Nephron progenitor cell (in vitro differentiated cells): ENCODE results near the gene RNF175.

ENCODE experiments used
- DNase-seq: peaks from one replicate; pipeline ENCODE4 v3.0.0; 2021
- H3K27ac Mint-ChIP-seq: 2 replicates; pipeline ENCODE4 v1.8.0; 2021; ENCODE audit warnings: mild to moderate bottlenecking, moderate library complexity, mixed read lengths
- H3K27me3 Mint-ChIP-seq: 2 replicates; pipeline ENCODE4 v1.8.0; 2021; ENCODE audit warnings: mild to moderate bottlenecking, low read depth, mixed read lengths; ENCODE audit not compliant: poor library complexity
- H3K36me3 Mint-ChIP-seq: 2 replicates; pipeline ENCODE4 v1.8.0; 2021; ENCODE audit warnings: low read depth, mixed read lengths
- H3K4me1 Mint-ChIP-seq: 2 replicates; pipeline ENCODE4 v1.8.0; 2021; ENCODE audit warnings: mixed read lengths
- H3K4me3 Mint-ChIP-seq: 2 replicates; pipeline ENCODE4 v1.8.0; 2021; ENCODE audit warnings: mild to moderate bottlenecking, moderate library complexity, mixed read lengths
- H3K9me3 Mint-ChIP-seq: 2 replicates; pipeline ENCODE4 v1.8.0; 2021; ENCODE audit warnings: mild to moderate bottlenecking, moderate library complexity, mixed read lengths
- TF ChIP-seq, protein P1 (sequence below): fragments of 200-600 bp; sonication (generic); IDR thresholded peaks from 2 replicates; pipeline ENCODE4 v1.5.0; 2021; ENCODE audit warnings: antibody characterized with exemption

RNF175 gene

DNA sequence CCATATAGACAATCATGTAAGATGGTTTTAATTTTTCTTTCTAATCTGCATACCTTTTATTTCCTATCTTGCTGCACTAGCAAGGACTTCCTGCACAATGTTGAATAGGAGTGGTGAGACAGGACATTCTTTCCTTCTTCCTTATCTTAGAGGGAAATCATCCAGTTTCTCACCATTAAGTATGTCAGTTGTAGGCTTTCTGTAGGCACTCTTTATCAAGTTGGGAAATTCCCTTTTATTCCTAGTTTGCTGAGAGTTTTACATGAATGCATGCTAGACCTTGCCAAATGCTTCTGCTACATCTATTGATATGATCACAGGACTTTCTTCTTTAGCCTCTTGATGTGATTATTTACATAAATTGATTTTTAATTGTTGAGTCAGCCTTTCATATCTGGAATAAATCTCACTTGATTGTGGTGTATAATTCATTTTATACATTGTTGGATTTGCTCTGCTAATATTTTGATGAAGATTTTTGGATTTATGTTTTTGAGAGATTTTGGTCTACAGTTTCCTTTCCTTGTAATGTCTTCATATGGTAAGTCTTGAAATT, 23.8 kb downstream of the RNF175 start:
- TF ChIP-seq, protein P1, sequence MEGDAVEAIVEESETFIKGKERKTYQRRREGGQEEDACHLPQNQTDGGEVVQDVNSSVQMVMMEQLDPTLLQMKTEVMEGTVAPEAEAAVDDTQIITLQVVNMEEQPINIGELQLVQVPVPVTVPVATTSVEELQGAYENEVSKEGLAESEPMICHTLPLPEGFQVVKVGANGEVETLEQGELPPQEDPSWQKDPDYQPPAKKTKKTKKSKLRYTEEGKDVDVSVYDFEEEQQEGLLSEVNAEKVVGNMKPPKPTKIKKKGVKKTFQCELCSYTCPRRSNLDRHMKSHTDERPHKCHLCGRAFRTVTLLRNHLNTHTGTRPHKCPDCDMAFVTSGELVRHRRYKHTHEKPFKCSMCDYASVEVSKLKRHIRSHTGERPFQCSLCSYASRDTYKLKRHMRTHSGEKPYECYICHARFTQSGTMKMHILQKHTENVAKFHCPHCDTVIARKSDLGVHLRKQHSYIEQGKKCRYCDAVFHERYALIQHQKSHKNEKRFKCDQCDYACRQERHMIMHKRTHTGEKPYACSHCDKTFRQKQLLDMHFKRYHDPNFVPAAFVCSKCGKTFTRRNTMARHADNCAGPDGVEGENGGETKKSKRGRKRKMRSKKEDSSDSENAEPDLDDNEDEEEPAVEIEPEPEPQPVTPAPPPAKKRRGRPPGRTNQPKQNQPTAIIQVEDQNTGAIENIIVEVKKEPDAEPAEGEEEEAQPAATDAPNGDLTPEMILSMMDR = no peak
- Mint-ChIP-seq H3K36me3 (peaks cover 13% of the 10 kb centered on the region), H3K9me3 (peaks cover 7% of the 10 kb centered on the region), H3K27ac (no peak overlapping the region), H3K4me3 (no peak overlapping the region), H3K4me1 (peaks cover 8% of the 10 kb centered on the region), H3K27me3 (no peaks in the 10 kb centered on the region)
- no peak for DNase-seq

DNA sequence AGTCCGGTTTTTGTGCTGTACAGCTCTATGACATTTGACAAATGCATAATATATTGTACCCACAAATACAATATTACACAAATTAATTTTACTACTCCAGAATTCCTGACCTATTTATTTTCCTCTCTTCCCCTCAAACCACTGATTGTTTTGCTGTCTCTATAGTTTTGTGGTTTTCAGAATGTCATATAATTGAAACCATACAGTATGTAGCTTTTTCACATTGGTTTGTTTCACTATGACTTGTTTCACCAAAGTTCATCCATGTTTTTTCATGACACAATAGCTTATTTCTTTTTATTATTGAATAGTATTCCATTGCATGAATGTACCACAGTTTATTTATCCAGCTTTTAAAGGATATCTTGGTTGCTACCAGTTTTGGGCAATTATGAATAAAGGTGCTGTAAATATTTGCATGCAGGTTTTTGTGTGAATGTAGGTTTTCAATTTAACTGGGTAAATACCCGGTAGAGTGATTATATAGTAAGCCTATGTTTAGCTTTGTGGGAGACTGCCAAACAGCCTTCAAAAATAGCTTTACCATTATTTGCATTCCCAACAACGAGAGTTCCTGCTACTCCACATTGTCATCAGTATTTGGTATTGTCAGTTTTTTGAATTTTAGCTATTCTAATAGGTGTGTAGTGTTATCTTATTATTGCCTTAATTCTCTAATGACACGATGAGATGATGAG, 25.9 kb downstream of the RNF175 start:
- H3K9me3 Mint-ChIP-seq = no peaks in the 10 kb centered on the region
- H3K4me1 Mint-ChIP-seq = peaks cover 8% of the 10 kb centered on the region
- no peak for DNase-seq
- TF ChIP-seq, protein P1 = no peak
- no peaks in the 10 kb centered on the region for H3K27me3 Mint-ChIP-seq
- no peak overlapping the region for H3K4me3 Mint-ChIP-seq
- H3K36me3 Mint-ChIP-seq = no peaks in the 10 kb centered on the region
- H3K27ac Mint-ChIP-seq = no peak overlapping the region

DNA sequence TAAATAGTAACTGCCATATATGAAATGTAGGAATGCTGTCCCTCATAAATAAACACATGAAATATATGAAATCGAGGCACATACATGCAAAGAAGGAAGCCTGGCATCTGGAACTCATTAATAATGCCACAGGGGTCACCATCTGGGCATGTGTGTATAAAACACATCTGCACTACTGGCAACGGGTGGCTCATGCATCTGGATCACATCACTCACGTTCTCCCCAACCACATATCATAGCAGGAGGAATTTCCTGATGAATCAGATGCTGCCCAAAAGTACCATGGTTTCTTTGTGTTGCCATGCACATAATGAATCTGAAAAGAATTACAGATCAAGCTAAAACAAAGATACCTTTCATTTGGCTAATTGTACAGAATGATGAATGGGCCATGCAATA, 28.6 kb downstream of the RNF175 start:
- peak overlapping the region; percentile 70 for H3K27ac Mint-ChIP-seq
- TF ChIP-seq, protein P1 = no peak
- no peak overlapping the region for H3K4me3 Mint-ChIP-seq

DNA sequence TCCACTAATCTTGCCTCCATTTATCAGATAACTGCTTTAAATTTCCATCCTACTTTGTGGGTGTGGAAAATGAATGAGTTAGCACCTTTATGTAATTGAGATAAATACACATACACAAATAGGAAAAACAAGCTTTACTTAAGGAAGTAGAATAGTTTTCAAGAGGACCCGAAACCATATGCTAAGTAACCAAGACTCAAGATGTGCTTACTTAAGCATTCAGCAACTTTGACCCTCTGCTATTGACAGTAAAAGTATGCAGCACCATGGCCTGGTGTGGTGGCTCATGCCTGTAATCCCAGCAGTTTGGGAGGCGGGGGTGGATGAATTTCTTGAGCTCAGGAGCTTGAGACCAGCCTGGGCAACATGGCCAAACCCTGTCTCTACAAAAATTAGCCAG, 29.9 kb downstream of the RNF175 start:
- Mint-ChIP-seq H3K36me3 (no peaks in the 10 kb centered on the region), H3K27ac (no peak overlapping the region), H3K4me1 (peaks cover 8% of the 10 kb centered on the region), H3K4me3 (no peak overlapping the region), H3K9me3 (no peaks in the 10 kb centered on the region), H3K27me3 (no peaks in the 10 kb centered on the region)
- DNase-seq = no peak
- TF ChIP-seq, protein P1 = no peak

More for the DNA sequence above, 28.6 kb downstream of the RNF175 start:
- Mint-ChIP-seq H3K9me3 (no peaks in the 10 kb centered on the region), H3K4me1 (peaks cover 8% of the 10 kb centered on the region), H3K27me3 (no peaks in the 10 kb centered on the region), H3K36me3 (no peaks in the 10 kb centered on the region)
- DNase-seq = no peak

DNA sequence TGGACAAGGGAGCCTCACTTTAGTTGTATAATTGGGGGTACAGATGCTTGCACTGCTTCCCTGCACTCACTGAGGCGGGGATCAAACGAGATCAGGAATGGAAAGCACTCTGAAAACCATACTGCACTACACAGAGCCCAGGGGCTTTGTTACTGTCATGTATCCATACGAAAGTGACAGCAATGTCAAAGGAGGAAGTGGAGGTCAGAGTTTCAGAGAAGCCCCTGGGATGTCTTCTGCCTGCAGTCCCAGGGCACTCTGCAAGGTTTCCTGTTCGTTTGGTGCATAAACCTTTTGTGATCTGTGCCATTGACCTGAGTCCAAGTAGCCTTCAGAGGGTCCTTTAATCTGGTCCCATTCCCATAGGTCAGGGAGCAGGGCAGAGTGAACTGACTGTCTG, 31.2 kb downstream of the RNF175 start:
- Mint-ChIP-seq H3K4me1 (peaks cover 8% of the 10 kb centered on the region), H3K27me3 (peaks cover 6% of the 10 kb centered on the region), H3K27ac (no peak overlapping the region), H3K36me3 (no peaks in the 10 kb centered on the region), H3K9me3 (no peaks in the 10 kb centered on the region), H3K4me3 (no peak overlapping the region)
- DNase-seq = no peak
- TF ChIP-seq, protein P1 = no peak

DNA sequence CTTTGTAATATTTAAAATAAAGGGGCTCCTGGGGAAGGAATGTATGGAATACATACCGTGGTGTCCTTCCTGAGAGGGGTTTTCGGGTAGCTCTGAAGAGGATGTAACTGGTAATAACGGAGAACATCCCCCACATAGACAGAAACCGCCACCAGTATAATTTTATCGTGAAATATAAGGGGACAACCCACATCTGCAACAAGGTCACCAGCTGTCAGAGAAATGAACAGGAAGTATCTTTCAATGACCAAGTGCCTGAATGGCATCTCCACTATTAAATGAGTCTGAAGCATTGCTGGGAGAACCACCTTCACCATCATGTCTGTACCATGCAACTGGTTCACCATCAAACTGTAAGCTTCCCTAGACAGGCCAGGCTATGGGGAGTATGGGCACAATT, 31.7 kb downstream of the RNF175 start:
- H3K4me1 Mint-ChIP-seq = peaks cover 8% of the 10 kb centered on the region
- H3K4me3 Mint-ChIP-seq = no peak overlapping the region
- H3K36me3 Mint-ChIP-seq = no peaks in the 10 kb centered on the region
- H3K9me3 Mint-ChIP-seq = no peaks in the 10 kb centered on the region
- no peak for DNase-seq
- peaks cover 8% of the 10 kb centered on the region for H3K27me3 Mint-ChIP-seq
- H3K27ac Mint-ChIP-seq = no peak overlapping the region
- TF ChIP-seq, protein P1 = no peak
